Kidney epithelial cell (primary cell): Measurements from ENCODE around the gene MACF1. TPM values are rescaled to one million over a fixed set of nuclear protein-coding genes. Genes with fewer than 3 reads are reported as not detected.

Experiments used
- DNase-seq: peaks from one replicate; pipeline ENCODE4 v3.0.0-alpha.2; 2010; ENCODE audit warnings: low read depth
- H3K27me3 ChIP-seq: 2 replicates; pipeline ENCODE4 v1.6.0; 2011; ENCODE audit warnings: low read length; ENCODE audit not compliant: control insufficient read depth, insufficient read depth
- H3K36me3 ChIP-seq: 2 replicates; pipeline ENCODE4 v1.5.1; 2011; ENCODE audit warnings: low read length; ENCODE audit not compliant: control insufficient read depth, insufficient read depth
- H3K4me3 ChIP-seq: 2 replicates; pipeline ENCODE4 v1.5.1; 2011; ENCODE audit warnings: low read depth, mild to moderate bottlenecking, control low read depth, low read length
- total RNA-seq: library from RNA; depleted of rRNA; stranded (reverse); fragments of >200 nt; gene quantifications from 2 replicates; pipeline ENCODE4 v1.2.3, GENCODE V29; 2015
- TF ChIP-seq, protein P1 (sequence below): IDR thresholded peaks from 2 replicates; pipeline ENCODE4 v1.5.1; 2011; ENCODE audit warnings: mild to moderate bottlenecking, moderate library complexity, low read length, control low read depth, inconsistent platforms; ENCODE audit not compliant: insufficient read depth, poor library complexity, severe bottlenecking

The MACF1 gene
- total RNA-seq, 1 donor from 2014 or later = 279 TPM

GRCh38 chr1:39478126-39478915 lies 273.8 kb downstream of the MACF1 start:
- no peak for DNase-seq
- Histone ChIP-seq H3K36me3 (peaks cover 5% of the 10 kb centered on the region), H3K4me3 (no peak overlapping the region), H3K27me3 (no peaks in the 10 kb centered on the region)
- TF ChIP-seq, protein P1, sequence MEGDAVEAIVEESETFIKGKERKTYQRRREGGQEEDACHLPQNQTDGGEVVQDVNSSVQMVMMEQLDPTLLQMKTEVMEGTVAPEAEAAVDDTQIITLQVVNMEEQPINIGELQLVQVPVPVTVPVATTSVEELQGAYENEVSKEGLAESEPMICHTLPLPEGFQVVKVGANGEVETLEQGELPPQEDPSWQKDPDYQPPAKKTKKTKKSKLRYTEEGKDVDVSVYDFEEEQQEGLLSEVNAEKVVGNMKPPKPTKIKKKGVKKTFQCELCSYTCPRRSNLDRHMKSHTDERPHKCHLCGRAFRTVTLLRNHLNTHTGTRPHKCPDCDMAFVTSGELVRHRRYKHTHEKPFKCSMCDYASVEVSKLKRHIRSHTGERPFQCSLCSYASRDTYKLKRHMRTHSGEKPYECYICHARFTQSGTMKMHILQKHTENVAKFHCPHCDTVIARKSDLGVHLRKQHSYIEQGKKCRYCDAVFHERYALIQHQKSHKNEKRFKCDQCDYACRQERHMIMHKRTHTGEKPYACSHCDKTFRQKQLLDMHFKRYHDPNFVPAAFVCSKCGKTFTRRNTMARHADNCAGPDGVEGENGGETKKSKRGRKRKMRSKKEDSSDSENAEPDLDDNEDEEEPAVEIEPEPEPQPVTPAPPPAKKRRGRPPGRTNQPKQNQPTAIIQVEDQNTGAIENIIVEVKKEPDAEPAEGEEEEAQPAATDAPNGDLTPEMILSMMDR = no peak

DNA sequence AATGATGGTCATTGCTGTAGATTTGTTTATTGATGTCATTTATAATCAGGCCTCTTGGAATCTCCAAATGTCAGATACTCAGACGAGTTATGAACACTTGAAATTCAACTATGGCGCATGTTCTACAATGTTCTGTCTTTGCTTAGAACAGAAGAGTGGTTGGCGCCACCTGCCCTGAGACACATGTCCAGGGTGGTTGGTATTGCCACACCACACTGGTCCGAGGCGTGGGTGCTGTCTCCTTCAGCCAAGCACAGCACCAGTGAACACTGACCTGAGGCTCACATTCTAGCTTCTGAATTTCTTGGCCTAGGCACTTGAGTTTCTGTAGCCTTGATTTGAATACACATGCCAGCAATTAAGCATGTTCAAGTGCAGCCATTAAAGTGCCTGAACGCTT lies 276.8 kb downstream of the MACF1 start:
- Histone ChIP-seq H3K4me3 (no peak overlapping the region), H3K27me3 (no peaks in the 10 kb centered on the region), H3K36me3 (peaks cover 10% of the 10 kb centered on the region)
- TF ChIP-seq, protein P1 = no peak
- no peak for DNase-seq

GRCh38 chr1:39483276-39483675 lies 278.8 kb downstream of the MACF1 start:
- H3K36me3 ChIP-seq = peaks cover 8% of the 10 kb centered on the region

GRCh38 chr1:39484564-39484963 lies 280.1 kb downstream of the MACF1 start:
- Histone ChIP-seq H3K27me3 (no peaks in the 10 kb centered on the region), H3K36me3 (peaks cover 8% of the 10 kb centered on the region), H3K4me3 (no peak overlapping the region)
- DNase-seq = no peak
- TF ChIP-seq, protein P1 = no peak

More at GRCh38 chr1:39483276-39483675, 278.8 kb downstream of the MACF1 start:
- H3K4me3 ChIP-seq = no peak overlapping the region
- H3K27me3 ChIP-seq = no peaks in the 10 kb centered on the region
- TF ChIP-seq, protein P1 = no peak
- no peak for DNase-seq

DNA sequence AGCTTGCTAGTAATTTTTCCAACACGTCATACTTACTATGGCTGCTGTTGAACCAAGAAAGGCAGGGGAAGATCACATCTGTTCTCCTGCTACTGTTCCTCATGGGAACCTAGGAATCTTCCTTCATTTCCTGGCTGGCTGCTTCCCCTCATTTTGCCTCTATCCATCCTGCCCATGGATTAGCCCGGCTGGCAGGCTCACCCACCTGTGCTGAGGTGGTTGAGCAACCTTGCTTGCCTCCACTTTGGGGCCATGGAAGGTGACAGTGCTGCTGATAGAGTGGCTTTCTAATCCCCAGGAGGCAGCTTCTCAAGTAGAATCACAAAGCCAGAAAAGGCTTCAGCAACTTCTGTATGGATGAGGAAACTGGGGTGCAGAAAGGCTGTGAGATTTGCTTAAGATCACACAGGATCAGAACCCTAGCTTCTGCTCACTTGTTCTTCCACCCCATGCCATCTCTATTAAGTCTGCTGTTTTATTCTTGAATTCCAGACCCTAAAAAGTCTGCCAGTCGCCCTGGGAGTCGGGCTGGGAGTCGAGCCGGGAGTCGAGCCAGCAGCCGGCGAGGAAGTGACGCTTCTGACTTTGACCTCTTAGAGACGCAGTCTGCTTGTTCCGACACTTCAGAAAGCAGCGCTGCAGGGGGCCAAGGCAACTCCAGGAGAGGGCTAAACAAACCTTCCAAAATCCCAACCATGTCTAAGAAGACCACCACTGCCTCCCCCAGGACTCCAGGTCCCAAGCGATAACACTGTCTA lies 280.7 kb downstream of the MACF1 start:
- TF ChIP-seq, protein P1 = no peak
- Histone ChIP-seq H3K27me3 (no peaks in the 10 kb centered on the region), H3K36me3 (peaks cover 8% of the 10 kb centered on the region), H3K4me3 (no peak overlapping the region)
- DNase-seq = no peak
